Measurements from ENCODE around the gene MSI2. TPM values are rescaled to one million over a fixed set of nuclear protein-coding genes. Genes with fewer than 3 reads are reported as not detected.

The MSI2 gene
- total and polyA plus RNA-seq, 9 of the 15 experiments (the other 6 are each of a cell fraction or from before 2014, with no cell fraction given): 4.6 to 61.8 (median 42.4) TPM

- 0 out of 6 replicates have a peak, but pooled peaks of 1 of the 3 experiments have one; percentile 40 for TF ChIP-seq ZBTB11 (CRISPR knock-in tag; IDR thresholded peaks at IDR 0.05)
- TF ChIP-seq NCOA1 (IDR thresholded peaks at IDR 0.05; ENCODE audit: low read depth): peak; percentile 53; the same call in 1 of the 2 replicates
- TF ChIP-seq ATF3 (IDR thresholded peaks at IDR 0.05): peak; percentile 34
- TF ChIP-seq ATF3 (CRISPR knock-in tag; conservative IDR thresholded peaks at IDR 0.05): no peak
- TF ChIP-seq PRDM10 (IDR thresholded peaks at IDR 0.05; ENCODE audit: partially characterized antibody): no peak
- TF ChIP-seq MBD1 (CRISPR knock-in tag; IDR thresholded peaks at IDR 0.05): no peak
- TF ChIP-seq SP2 (IDR thresholded peaks at IDR 0.05; ENCODE audit: extremely low read depth, low read depth, low read length, poor library complexity, severe bottlenecking): no peak
- TF ChIP-seq ZNF134 (CRISPR knock-in tag; conservative IDR thresholded peaks at IDR 0.05): no peak
- TF ChIP-seq ZNF24 (IDR thresholded peaks at IDR 0.05): 0 out of 2 replicates have a peak, but pooled peaks have one; percentile 35
- no peak for TF ChIP-seq PPARD (CRISPR knock-in tag; IDR thresholded peaks at IDR 0.05)
- 0 out of 2 replicates have a peak, but pooled peaks have one; percentile 14 for TF ChIP-seq ATF1 (CRISPR knock-in tag; IDR thresholded peaks at IDR 0.05)
- peak; percentile 88 for TF ChIP-seq ATF1 (tag; IDR thresholded peaks at IDR 0.05)
- TF ChIP-seq NR2C1 (IDR thresholded peaks at IDR 0.05): no peak
- TF ChIP-seq NR2C1 (tag; IDR thresholded peaks at IDR 0.05): 0 out of 2 replicates have a peak, but pooled peaks have one; percentile 17
- TF ChIP-seq ZNF639 (CRISPR knock-in tag; conservative IDR thresholded peaks at IDR 0.05 in 1 of 2, IDR thresholded peaks at IDR 0.05 in 1 of 2): peak in 1 of 2 experiments; percentile 64; a peak in 2 of 4 replicates
Measured at GRCh38 chr17:57478478-57479250, 222.3 kb downstream of the MSI2 start (continued).

Measured in K562 (cell line).